DOHH2 (cell line): ENCODE results near the gene CYP21A2.
"Not testable (repeated sequence)": the region's sequence is repeated elsewhere in the genome, so short reads cannot be mapped to it uniquely, and the experiment has no call there.

Experiments used
- H3F3A ChIP-seq: fragments of 200-600 bp; sonication (generic), shearing (Covaris generic); 2 replicates; pipeline ENCODE4 v1.6.0; 2016; ENCODE audit warnings: antibody characterized with exemption, mild to moderate bottlenecking; ENCODE audit not compliant: control insufficient read depth, insufficient read depth
- H3K27ac ChIP-seq: fragments of 200-600 bp; sonication (generic); 2 replicates; pipeline ENCODE4 v1.5.1; 2014; ENCODE audit warnings: low read depth, mild to moderate bottlenecking, low read length, moderate library complexity
- H3K27me3 ChIP-seq: fragments of 200-600 bp; sonication (generic); 2 replicates; pipeline ENCODE4 v1.6.1; 2014; ENCODE audit warnings: mild to moderate bottlenecking, low read length, mixed read lengths; ENCODE audit not compliant: control insufficient read depth
- H3K36me3 ChIP-seq: fragments of 200-600 bp; sonication (generic); 2 replicates; pipeline ENCODE4 v1.6.1; 2014; ENCODE audit warnings: mild to moderate bottlenecking, low read length, moderate library complexity, mixed read lengths; ENCODE audit not compliant: control insufficient read depth
- H3K4me1 ChIP-seq: fragments of 200-600 bp; sonication (generic); 2 replicates; pipeline ENCODE4 v1.6.1; 2014; ENCODE audit warnings: mild to moderate bottlenecking, low read length, mixed read lengths; ENCODE audit not compliant: control insufficient read depth
- H3K4me2 ChIP-seq: fragments of 200-600 bp; sonication (generic); 2 replicates; pipeline ENCODE4 v1.6.0; 2014; ENCODE audit warnings: mild to moderate bottlenecking, low read length, moderate library complexity
- H3K4me3 ChIP-seq: fragments of 200-600 bp; sonication (generic); 2 replicates; pipeline ENCODE4 v1.5.1; 2014; ENCODE audit warnings: mild to moderate bottlenecking, low read length, mixed read lengths
- H3K79me2 ChIP-seq: fragments of 200-600 bp; sonication (generic); 2 replicates; pipeline ENCODE4 v1.6.1; 2014; ENCODE audit warnings: mild to moderate bottlenecking, low read length, mixed read lengths; ENCODE audit not compliant: control insufficient read depth
- H3K9me2 ChIP-seq: fragments of 200-600 bp; sonication (generic); replicated peaks from 2 replicates; pipeline ENCODE4 v1.6.1; 2014; ENCODE audit warnings: mild to moderate bottlenecking, low read length, mixed read lengths; ENCODE audit not compliant: control insufficient read depth
- H3K9me3 ChIP-seq: fragments of 200-600 bp; sonication (generic); 2 replicates; pipeline ENCODE4 v1.6.1; 2014; ENCODE audit warnings: antibody characterized with exemption, low read length, mixed read lengths; ENCODE audit not compliant: control insufficient read depth, insufficient read depth
- H4K20me1 ChIP-seq: fragments of 200-600 bp; sonication (generic); 2 replicates; pipeline ENCODE4 v1.6.0; 2014; ENCODE audit warnings: low read depth, mild to moderate bottlenecking, antibody characterized with exemption, low read length, moderate library complexity; ENCODE audit not compliant: control insufficient read depth, insufficient read depth
- EZH2phosphoT487 ChIP-seq: fragments of 200-600 bp; sonication (generic); IDR thresholded peaks from 2 replicates; pipeline ENCODE4 v1.6.1; 2017; ENCODE audit warnings: borderline replicate concordance, mild to moderate bottlenecking, antibody characterized with exemption, low read length, moderate library complexity, mixed read lengths
- TF ChIP-seq, protein P1 (sequence below): fragments of 200-600 bp; sonication (generic); IDR thresholded peaks from one replicate; pipeline ENCODE4 v1.5.1; 2014; ENCODE audit warnings: antibody characterized with exemption, mild to moderate bottlenecking, low read depth, low read length; ENCODE audit not compliant: poor library complexity, severe bottlenecking

Gene CYP21A2

DNA sequence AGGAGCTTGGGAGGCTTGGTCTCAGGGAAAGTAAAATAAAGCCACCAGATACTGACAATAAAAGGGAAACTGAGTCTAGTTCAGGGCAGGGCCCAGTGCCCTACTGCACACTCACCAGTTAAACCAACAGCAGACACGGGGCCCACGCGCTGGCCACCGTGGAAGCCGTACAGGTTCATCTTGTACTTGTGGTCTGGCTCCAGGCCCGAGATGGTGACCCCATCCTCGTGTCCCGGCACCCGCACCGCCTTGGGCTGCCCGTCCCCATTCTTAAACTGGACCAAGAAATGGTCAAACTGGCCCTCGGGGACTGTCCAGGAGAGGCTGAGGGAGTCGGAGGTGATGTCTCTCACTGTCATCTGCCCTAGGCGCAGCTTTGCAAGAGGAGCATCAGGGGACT, 26.5 kb downstream of the CYP21A2 start:
- Histone ChIP-seq H3K36me3 (no peaks in the 10 kb centered on the region), H3K4me1 (no peaks in the 10 kb centered on the region), H4K20me1 (no peaks in the 10 kb centered on the region), H3K9me2 (no peaks in the 10 kb centered on the region), H3K79me2 (no peaks in the 10 kb centered on the region), H3K9me3 (no peaks in the 10 kb centered on the region), H3K4me2 (no peak overlapping the region), H3F3A (no peaks in the 10 kb centered on the region), H3K27ac (no peak overlapping the region), H3K27me3 (no peaks in the 10 kb centered on the region), H3K4me3 (no peak overlapping the region)
- TF ChIP-seq, protein P1, sequence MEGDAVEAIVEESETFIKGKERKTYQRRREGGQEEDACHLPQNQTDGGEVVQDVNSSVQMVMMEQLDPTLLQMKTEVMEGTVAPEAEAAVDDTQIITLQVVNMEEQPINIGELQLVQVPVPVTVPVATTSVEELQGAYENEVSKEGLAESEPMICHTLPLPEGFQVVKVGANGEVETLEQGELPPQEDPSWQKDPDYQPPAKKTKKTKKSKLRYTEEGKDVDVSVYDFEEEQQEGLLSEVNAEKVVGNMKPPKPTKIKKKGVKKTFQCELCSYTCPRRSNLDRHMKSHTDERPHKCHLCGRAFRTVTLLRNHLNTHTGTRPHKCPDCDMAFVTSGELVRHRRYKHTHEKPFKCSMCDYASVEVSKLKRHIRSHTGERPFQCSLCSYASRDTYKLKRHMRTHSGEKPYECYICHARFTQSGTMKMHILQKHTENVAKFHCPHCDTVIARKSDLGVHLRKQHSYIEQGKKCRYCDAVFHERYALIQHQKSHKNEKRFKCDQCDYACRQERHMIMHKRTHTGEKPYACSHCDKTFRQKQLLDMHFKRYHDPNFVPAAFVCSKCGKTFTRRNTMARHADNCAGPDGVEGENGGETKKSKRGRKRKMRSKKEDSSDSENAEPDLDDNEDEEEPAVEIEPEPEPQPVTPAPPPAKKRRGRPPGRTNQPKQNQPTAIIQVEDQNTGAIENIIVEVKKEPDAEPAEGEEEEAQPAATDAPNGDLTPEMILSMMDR: no peak
- no peak for TF ChIP-seq EZH2phosphoT487

DNA sequence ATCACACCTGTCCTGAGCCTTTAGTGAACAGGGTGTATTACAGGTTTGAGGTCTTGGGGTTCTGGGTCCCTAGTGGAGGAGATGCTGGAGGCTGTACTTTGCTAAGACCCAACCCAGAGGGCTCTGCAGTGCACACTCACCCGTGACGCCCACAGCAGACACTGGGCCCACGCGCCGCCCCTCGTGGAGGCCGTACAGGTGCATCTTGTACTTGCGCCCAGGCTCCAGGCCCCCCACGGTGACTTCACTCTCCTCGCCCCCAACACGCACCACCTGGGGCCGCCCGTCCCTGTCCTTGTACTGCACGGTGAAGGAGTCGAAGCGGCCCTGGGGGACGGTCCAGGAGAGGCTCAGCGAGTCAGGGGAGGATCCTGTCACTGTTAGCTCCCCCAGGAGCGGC, 29.3 kb downstream of the CYP21A2 start:
- H3K27ac ChIP-seq, H3K27me3 ChIP-seq, H3K4me2 ChIP-seq: not testable (repeated sequence)

DNA sequence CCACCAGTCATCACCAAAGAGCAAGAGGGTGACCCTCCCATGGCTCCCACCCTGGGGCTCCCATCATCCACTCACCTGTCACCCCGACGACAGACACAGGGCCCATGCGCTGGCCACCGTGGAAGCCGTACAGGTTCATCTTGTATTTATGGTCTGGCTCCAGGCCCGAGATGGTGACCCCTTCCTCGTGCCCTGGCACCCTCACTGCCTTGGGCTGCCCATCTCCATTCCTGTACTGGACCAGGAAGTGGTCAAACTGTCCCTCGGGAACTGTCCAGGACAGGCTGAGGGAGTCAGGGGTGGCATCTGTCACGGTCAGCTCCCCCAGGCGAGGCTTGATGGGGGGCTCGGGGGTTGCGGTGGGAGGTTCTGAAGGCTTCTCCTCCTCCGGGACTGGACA, 30.1 kb downstream of the CYP21A2 start:
- not testable (repeated sequence) for H3K27me3 ChIP-seq, H3K4me1 ChIP-seq, H3K9me3 ChIP-seq, H4K20me1 ChIP-seq, H3K36me3 ChIP-seq, H3K4me3 ChIP-seq, H3K9me2 ChIP-seq, H3K79me2 ChIP-seq, H3F3A ChIP-seq, H3K27ac ChIP-seq, H3K4me2 ChIP-seq

More for the DNA sequence above, 29.3 kb downstream of the CYP21A2 start:
- not testable (repeated sequence) for H4K20me1 ChIP-seq, H3K4me1 ChIP-seq, H3K36me3 ChIP-seq, H3K9me2 ChIP-seq, H3K4me3 ChIP-seq, H3K79me2 ChIP-seq, H3F3A ChIP-seq, H3K9me3 ChIP-seq

DNA sequence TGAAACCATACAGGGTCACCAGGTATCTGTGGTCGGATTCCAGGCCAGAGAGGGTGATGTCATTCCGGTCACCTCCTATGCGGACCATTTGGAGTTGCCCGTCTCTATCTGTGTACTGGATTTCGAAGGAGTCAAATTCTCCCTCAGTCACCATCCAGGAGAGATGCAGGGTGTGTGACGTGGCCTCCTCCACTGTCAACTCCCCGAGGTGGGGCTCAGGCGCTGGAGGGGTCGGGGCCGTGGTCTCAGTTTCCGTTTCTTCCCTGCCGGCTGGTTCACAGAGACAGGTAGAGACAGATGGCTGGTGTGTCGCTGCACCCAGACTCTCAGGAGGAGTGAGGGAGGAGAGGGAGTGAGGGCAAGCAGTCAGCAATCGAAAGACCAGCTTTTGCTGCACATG, 30.7 kb downstream of the CYP21A2 start:
- Histone ChIP-seq H3K36me3 (no peaks in the 10 kb centered on the region), H3K9me3 (no peaks in the 10 kb centered on the region), H3K9me2 (no peaks in the 10 kb centered on the region), H3K4me3 (no peak overlapping the region), H4K20me1 (no peaks in the 10 kb centered on the region), H3K4me2 (no peak overlapping the region), H3K27ac (no peak overlapping the region), H3F3A (no peaks in the 10 kb centered on the region), H3K4me1 (no peaks in the 10 kb centered on the region), H3K27me3 (no peaks in the 10 kb centered on the region), H3K79me2 (no peaks in the 10 kb centered on the region)
- TF ChIP-seq, protein P1: no peak
- TF ChIP-seq EZH2phosphoT487: no peak
